ENCODE results near the gene NALF2.

DNA sequence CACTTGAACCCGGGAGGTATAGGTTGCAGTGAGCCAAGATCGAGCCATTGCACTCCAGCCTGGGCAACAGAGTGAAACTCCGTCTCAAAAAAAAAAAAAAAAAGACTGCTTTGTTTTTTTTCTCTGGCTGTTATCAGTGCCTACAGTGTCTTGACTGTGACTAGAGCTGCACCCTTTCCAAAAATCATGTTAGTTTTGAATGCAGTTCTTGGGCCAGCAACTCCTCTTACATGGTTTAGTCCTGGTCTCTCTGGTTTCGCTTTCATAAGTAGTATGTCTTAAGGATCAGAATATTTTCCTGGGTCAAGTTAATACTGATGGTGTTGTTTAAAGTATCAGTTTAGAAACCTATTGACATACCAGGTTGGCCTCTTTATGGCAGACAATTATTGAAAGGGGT is 34.2 kb upstream of the NALF2 start:
- TF ChIP-seq, protein P1, sequence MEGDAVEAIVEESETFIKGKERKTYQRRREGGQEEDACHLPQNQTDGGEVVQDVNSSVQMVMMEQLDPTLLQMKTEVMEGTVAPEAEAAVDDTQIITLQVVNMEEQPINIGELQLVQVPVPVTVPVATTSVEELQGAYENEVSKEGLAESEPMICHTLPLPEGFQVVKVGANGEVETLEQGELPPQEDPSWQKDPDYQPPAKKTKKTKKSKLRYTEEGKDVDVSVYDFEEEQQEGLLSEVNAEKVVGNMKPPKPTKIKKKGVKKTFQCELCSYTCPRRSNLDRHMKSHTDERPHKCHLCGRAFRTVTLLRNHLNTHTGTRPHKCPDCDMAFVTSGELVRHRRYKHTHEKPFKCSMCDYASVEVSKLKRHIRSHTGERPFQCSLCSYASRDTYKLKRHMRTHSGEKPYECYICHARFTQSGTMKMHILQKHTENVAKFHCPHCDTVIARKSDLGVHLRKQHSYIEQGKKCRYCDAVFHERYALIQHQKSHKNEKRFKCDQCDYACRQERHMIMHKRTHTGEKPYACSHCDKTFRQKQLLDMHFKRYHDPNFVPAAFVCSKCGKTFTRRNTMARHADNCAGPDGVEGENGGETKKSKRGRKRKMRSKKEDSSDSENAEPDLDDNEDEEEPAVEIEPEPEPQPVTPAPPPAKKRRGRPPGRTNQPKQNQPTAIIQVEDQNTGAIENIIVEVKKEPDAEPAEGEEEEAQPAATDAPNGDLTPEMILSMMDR (tag by site-specific recombination; IDR thresholded peaks at IDR 0.05) = no peak
- TF ChIP-seq PRDM1 (tag by site-specific recombination; IDR thresholded peaks at IDR 0.05) (no peak), ZNF624 (tag by site-specific recombination; IDR thresholded peaks at IDR 0.05) (no peak), YY1 (tag by site-specific recombination; IDR thresholded peaks at IDR 0.05) (no peak), ZNF23 (tag by site-specific recombination; IDR thresholded peaks at IDR 0.05; ENCODE audit: borderline replicate concordance) (no peak), ZNF24 (tag by site-specific recombination; IDR thresholded peaks at IDR 0.05) (no peak), ZNF530 (tag by site-specific recombination; IDR thresholded peaks at IDR 0.05; ENCODE audit: low read depth) (no peak), FEZF1 (tag by site-specific recombination; IDR thresholded peaks at IDR 0.05) (no peak), ZNF670 (tag by site-specific recombination; IDR thresholded peaks at IDR 0.05; ENCODE audit: low read depth) (no peak), ZNF416 (tag by site-specific recombination; IDR thresholded peaks at IDR 0.05) (no peak), ZNF324 (tag by site-specific recombination; IDR thresholded peaks at IDR 0.05) (no peak)
- TF ChIP-seq, protein P2, sequence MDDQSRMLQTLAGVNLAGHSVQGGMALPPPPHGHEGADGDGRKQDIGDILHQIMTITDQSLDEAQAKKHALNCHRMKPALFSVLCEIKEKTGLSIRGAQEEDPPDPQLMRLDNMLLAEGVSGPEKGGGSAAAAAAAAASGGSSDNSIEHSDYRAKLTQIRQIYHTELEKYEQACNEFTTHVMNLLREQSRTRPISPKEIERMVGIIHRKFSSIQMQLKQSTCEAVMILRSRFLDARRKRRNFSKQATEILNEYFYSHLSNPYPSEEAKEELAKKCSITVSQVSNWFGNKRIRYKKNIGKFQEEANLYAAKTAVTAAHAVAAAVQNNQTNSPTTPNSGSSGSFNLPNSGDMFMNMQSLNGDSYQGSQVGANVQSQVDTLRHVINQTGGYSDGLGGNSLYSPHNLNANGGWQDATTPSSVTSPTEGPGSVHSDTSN (CRISPR knock-in tag; IDR thresholded peaks at IDR 0.05) = no peak
- TF ChIP-seq, protein P3, sequence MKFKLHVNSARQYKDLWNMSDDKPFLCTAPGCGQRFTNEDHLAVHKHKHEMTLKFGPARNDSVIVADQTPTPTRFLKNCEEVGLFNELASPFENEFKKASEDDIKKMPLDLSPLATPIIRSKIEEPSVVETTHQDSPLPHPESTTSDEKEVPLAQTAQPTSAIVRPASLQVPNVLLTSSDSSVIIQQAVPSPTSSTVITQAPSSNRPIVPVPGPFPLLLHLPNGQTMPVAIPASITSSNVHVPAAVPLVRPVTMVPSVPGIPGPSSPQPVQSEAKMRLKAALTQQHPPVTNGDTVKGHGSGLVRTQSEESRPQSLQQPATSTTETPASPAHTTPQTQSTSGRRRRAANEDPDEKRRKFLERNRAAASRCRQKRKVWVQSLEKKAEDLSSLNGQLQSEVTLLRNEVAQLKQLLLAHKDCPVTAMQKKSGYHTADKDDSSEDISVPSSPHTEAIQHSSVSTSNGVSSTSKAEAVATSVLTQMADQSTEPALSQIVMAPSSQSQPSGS (tag by site-specific recombination; IDR thresholded peaks at IDR 0.05; ENCODE audit: low read depth) = no peak
